ENCODE results near the gene QTRT2. TPM values are rescaled to one million over a fixed set of nuclear protein-coding genes. Genes with fewer than 3 reads are reported as not detected.

The QTRT2 gene
- total RNA-seq, 4 donors from 2014 or later, result 10.8 to 19.4 (median 11.8) TPM

GRCh38 chr3:114060906-114061655 is 4.5 kb downstream of the QTRT2 start:
- TF ChIP-seq CTCF (IDR thresholded peaks at IDR 0.05), result no peak
- TF ChIP-seq POLR2A (IDR thresholded peaks at IDR 0.05), result no peak
- intact Hi-C loops (cut with DNase I; ENCODE audit: low total_unique reads), result no loop called here
- WGBS, 2 donors, result 87 to 90% methylated on average over 8 of the region's 8 CpGs
- no peak overlapping the region for H3K4me3 ChIP-seq (ENCODE audit: low read depth, poor library complexity, severe bottlenecking)
- no peak for DNase-seq (ENCODE audit: low spot score in 2 of 2)

- intact Hi-C loops (cut with DNase I; ENCODE audit: low total_unique reads), result no loop called here
- no peak for TF ChIP-seq CTCF (IDR thresholded peaks at IDR 0.05)
- TF ChIP-seq POLR2A (IDR thresholded peaks at IDR 0.05), result no peak
- WGBS, 2 donors, result 94 to 95% methylated on average over 4 of the region's 4 CpGs
- no peak for DNase-seq (ENCODE audit: low spot score in 2 of 2)
- H3K4me3 ChIP-seq (ENCODE audit: low read depth, poor library complexity, severe bottlenecking), result no peak overlapping the region
These were observed 11.3 kb downstream of the QTRT2 start for GRCh38 chr3:114067804-114068203.

GRCh38 chr3:114068336-114068735 is 11.8 kb downstream of the QTRT2 start:
- DNase-seq (ENCODE audit: low spot score in 2 of 2), result no peak
- H3K4me3 ChIP-seq (ENCODE audit: low read depth, poor library complexity, severe bottlenecking), result no peak overlapping the region
- intact Hi-C loops (cut with DNase I; ENCODE audit: low total_unique reads), result no loop called here
- 93 to 97% methylated on average over 4 of the region's 4 CpGs for WGBS, 2 donors
- TF ChIP-seq CTCF (IDR thresholded peaks at IDR 0.05) (no peak), POLR2A (IDR thresholded peaks at IDR 0.05) (no peak)

- WGBS, 2 donors, result 62 to 81% methylated on average over 1 of the region's 1 CpG
- H3K4me3 ChIP-seq (ENCODE audit: low read depth, poor library complexity, severe bottlenecking), result no peak overlapping the region
- DNase-seq (ENCODE audit: low spot score in 2 of 2), result no peak
- TF ChIP-seq CTCF (IDR thresholded peaks at IDR 0.05), result no peak
- intact Hi-C loops (cut with DNase I; ENCODE audit: low total_unique reads), result no loop called here
These were observed 15.2 kb downstream of the QTRT2 start for GRCh38 chr3:114071786-114072185.

- TF ChIP-seq CTCF (IDR thresholded peaks at IDR 0.05), result no peak
- no peak for TF ChIP-seq POLR2A (IDR thresholded peaks at IDR 0.05)
- 81% methylated on average over 6 of the region's 6 CpGs for WGBS, 2 donors
- no peak overlapping the region for H3K4me3 ChIP-seq (ENCODE audit: low read depth, poor library complexity, severe bottlenecking)
- no peak for DNase-seq (ENCODE audit: low spot score in 2 of 2)
- intact Hi-C loops (cut with DNase I; ENCODE audit: low total_unique reads), result no loop called here
These were observed 20.2 kb downstream of the QTRT2 start for GRCh38 chr3:114076711-114077110.

- no peak overlapping the region for H3K4me3 ChIP-seq (ENCODE audit: low read depth, poor library complexity, severe bottlenecking)
- intact Hi-C loops (cut with DNase I; ENCODE audit: low total_unique reads), result no loop called here
- DNase-seq (ENCODE audit: low spot score in 2 of 2), result no peak
- TF ChIP-seq POLR2A (IDR thresholded peaks at IDR 0.05) (no peak), CTCF (IDR thresholded peaks at IDR 0.05) (no peak)
These were observed 21.6 kb downstream of the QTRT2 start for GRCh38 chr3:114078126-114078525.

Measured in lower leg skin (tissue), 4 donors.